ENCODE results near the gene EIF4G1.
A peak's percentile ranks its signal among the peaks of the same experiment; 100 is the strongest.
"Not testable (repeated sequence)": the region's sequence is repeated elsewhere in the genome, so short reads cannot be mapped to it uniquely, and the experiment has no call there.

EIF4G1 gene

GRCh38 chr3:184314363-184314699 is at the start of gene EIF4G1:
EIF4G1 (plus strand) TSS chr3:184314606; CDS start chr3:184315797, 1,191 bp downstream.
- DNase-seq (ENCODE audit: low spot score): peak; percentile 93

- not testable (repeated sequence) for DNase-seq (ENCODE audit: low spot score)
These were observed 47.2 kb upstream of the EIF4G1 start for GRCh38 chr3:184267249-184267648.

GRCh38 chr3:184272269-184272668 is 42.1 kb upstream of the EIF4G1 start:
- no peak for DNase-seq (ENCODE audit: low spot score)

- no peak for DNase-seq (ENCODE audit: low spot score)
These were observed 39.1 kb upstream of the EIF4G1 start for GRCh38 chr3:184275381-184275701.

- DNase-seq (ENCODE audit: low spot score): no peak
These were observed 38.2 kb upstream of the EIF4G1 start, which contains the start of gene ECE2 for GRCh38 chr3:184275961-184276910. ECE2 (plus strand) TSS chr3:184276022; CDS start chr3:184276154, 132 bp downstream.

GRCh38 chr3:184277366-184277765 is 37.0 kb upstream of the EIF4G1 start:
- DNase-seq (ENCODE audit: low spot score): no peak

GRCh38 chr3:184282941-184283340 is 31.5 kb upstream of the EIF4G1 start:
- DNase-seq (ENCODE audit: low spot score): no peak

- no peak for DNase-seq (ENCODE audit: low spot score)
These were observed 30.7 kb upstream of the EIF4G1 start for GRCh38 chr3:184283681-184284080.

GRCh38 chr3:184284696-184285095 is 29.7 kb upstream of the EIF4G1 start:
- peak; percentile 82 for DNase-seq (ENCODE audit: low spot score)

GRCh38 chr3:184289426-184289938 is 24.9 kb upstream of the EIF4G1 start:
- peak; percentile 53 for DNase-seq (ENCODE audit: low spot score)

GRCh38 chr3:184290331-184290730 is 24.1 kb upstream of the EIF4G1 start:
- DNase-seq (ENCODE audit: low spot score): no peak

- DNase-seq (ENCODE audit: low spot score): no peak
These were observed 23.2 kb upstream of the EIF4G1 start for GRCh38 chr3:184291044-184291737.

GRCh38 chr3:184291738-184292445 is 22.5 kb upstream of the EIF4G1 start:
- no peak for DNase-seq (ENCODE audit: low spot score)

GRCh38 chr3:184295771-184296170 is 18.6 kb upstream of the EIF4G1 start:
- DNase-seq (ENCODE audit: low spot score): no peak

- DNase-seq (ENCODE audit: low spot score): no peak
These were observed 17.8 kb upstream of the EIF4G1 start for GRCh38 chr3:184296616-184297015.

GRCh38 chr3:184298759-184299487 is 15.5 kb upstream of the EIF4G1 start, which contains the start of gene PSMD2:
PSMD2 (plus strand) TSS chr3:184299241; CDS start chr3:184299267, 26 bp downstream.
- DNase-seq (ENCODE audit: low spot score): peak; percentile 96

- no peak for DNase-seq (ENCODE audit: low spot score)
These were observed 14.7 kb upstream of the EIF4G1 start for GRCh38 chr3:184299488-184300377.

GRCh38 chr3:184300378-184300720 is 14.1 kb upstream of the EIF4G1 start:
- no peak for DNase-seq (ENCODE audit: low spot score)

- no peak for DNase-seq (ENCODE audit: low spot score)
These were observed 8.8 kb upstream of the EIF4G1 start for GRCh38 chr3:184305577-184305976.

GRCh38 chr3:184306341-184306972 is 7.9 kb upstream of the EIF4G1 start:
- DNase-seq (ENCODE audit: low spot score): no peak

Measured in Ammon's horn (tissue), 1 donor.